HepG2 (cell line): ENCODE data around the gene EGR1. TPM values are rescaled to one million over a fixed set of nuclear protein-coding genes. Genes with fewer than 3 reads are reported as not detected.

Experiments
- ATAC-seq: fragments of 200-7000 bp; cut with Tn5 transposase; 3 replicates; pipeline ENCODE4 v1.9.1; 2020; ENCODE audit warnings: mild to moderate bottlenecking, moderate library complexity
- BruUV-seq: library from RNA; stranded (reverse); fragments of 400-500 nt; replicated peaks from 2 replicates; lab custom pipeline; 2021; lab: Mats Ljungman, UMichigan
- CTCF ChIA-PET: fragments of 300-600 bp; formaldehyde crosslinking; extraction: SDS; loops from one replicate; lab custom pipeline; 2021; ENCODE audit warnings: low total read pairs, inconsistent platforms, low intra/inter-chr PET ratio; lab: Yijun Ruan, JAX
- POLR2A ChIA-PET: fragments of 350-600 bp; sonication (Branson Sonifier 250); formaldehyde crosslinking; loops from one replicate; lab custom pipeline; 2020; ENCODE audit warnings: antibody characterized with exemption, inconsistent platforms; lab: Yijun Ruan, JAX
- DNase-seq: peaks from one replicate; pipeline ENCODE4 v3.0.0-alpha.2; 2015; ENCODE audit warnings: low spot score
- FAIRE-seq: peaks from 3 replicates; lab custom pipeline; 2011; peaks lifted over from hg19 to GRCh38; lab: Jason Lieb, UNC
- H2AFZ ChIP-seq: one replicate; pipeline ENCODE4 v1.6.1; 2011; ENCODE audit warnings: low read length, inconsistent platforms
- H3K27ac ChIP-seq: fragments of 300-600 bp; 3 replicates; pipeline ENCODE4 v1.8.0; 2011; ENCODE audit warnings: mixed run types, mild to moderate bottlenecking, mixed read lengths, low read length, inconsistent platforms; ENCODE audit not compliant: insufficient read depth; ENCODE audit errors: extremely low read length
- H3K27me3 ChIP-seq, 2 experiments: fragments of 200-600 bp in 1 of 2; 2 replicates in 1 of 2; 3 replicates in 1 of 2; pipeline versions ENCODE4 v1.6.0 to v1.8.0; 2011; ENCODE audit warnings: low read length in 2 of 2, mild to moderate bottlenecking in 2 of 2, moderate library complexity in 2 of 2, inconsistent platforms in 1 of 2; ENCODE audit not compliant: insufficient read depth in 2 of 2, control insufficient read depth in 1 of 2
- H3K36me3 ChIP-seq, 2 experiments: fragments of 200-600 bp in 1 of 2; replicated peaks in 1 of 2; 2 replicates in 1 of 2; 3 replicates in 1 of 2; pipeline versions ENCODE4 v1.5.1 to v1.8.0; 2011; ENCODE audit warnings: low read length in 2 of 2, inconsistent platforms in 1 of 2; ENCODE audit not compliant: insufficient read depth in 2 of 2, control insufficient read depth in 1 of 2
- H3K4me1 ChIP-seq: 2 replicates; pipeline ENCODE4 v1.5.1; 2012; ENCODE audit warnings: low read length, inconsistent platforms; ENCODE audit not compliant: insufficient read depth
- H3K4me2 ChIP-seq: 2 replicates; pipeline ENCODE4 v1.6.0; 2011; ENCODE audit warnings: low read depth, low read length, inconsistent platforms
- H3K4me3 ChIP-seq, 3 experiments: fragments of 200-600 bp in 1 of 3; sonication (generic), shearing (Covaris generic) in 1 of 3; replicated peaks in 1 of 3; 2 replicates each; pipeline ENCODE4 v1.5.1; 2011 to 2016; ENCODE audit warnings: low read length in 3 of 3, inconsistent platforms in 2 of 3, low read depth in 2 of 3, mild to moderate bottlenecking in 2 of 3, control low read depth in 1 of 3, mixed read lengths in 1 of 3; ENCODE audit not compliant: insufficient read depth in 1 of 3
- H3K79me2 ChIP-seq: one replicate; pipeline ENCODE4 v1.6.1; 2011; ENCODE audit warnings: low read length, inconsistent platforms; ENCODE audit not compliant: insufficient read depth
- H3K9ac ChIP-seq: 2 replicates; pipeline ENCODE4 v1.6.0; 2011; ENCODE audit warnings: mild to moderate bottlenecking, low read depth, low read length, inconsistent platforms; ENCODE audit not compliant: insufficient read depth
- H3K9me3 ChIP-seq: 2 replicates; pipeline ENCODE4 v1.5.1; 2012; ENCODE audit warnings: mild to moderate bottlenecking, low read length
- H4K20me1 ChIP-seq: 2 replicates; pipeline ENCODE4 v1.6.0; 2011; ENCODE audit warnings: inconsistent platforms, mild to moderate bottlenecking, low read length, moderate library complexity; ENCODE audit not compliant: insufficient read depth
- HNF4A ChIP-seq: sonication (generic); formaldehyde crosslinking; IDR thresholded peaks from 2 replicates; pipeline ENCODE4 v1.4.0; 2020; ENCODE audit warnings: missing genetic modification reagents
- JARID2 ChIP-seq: sonication (generic); formaldehyde crosslinking; IDR thresholded peaks from 2 replicates; pipeline ENCODE4 v1.8.1; 2023; ENCODE audit warnings: missing genetic modification reagents, inconsistent platforms; ENCODE audit not compliant: insufficient replicate concordance
- LCORL ChIP-seq, 2 experiments: fragments of 450-650 bp in 1 of 2; sonication (generic) in 1 of 2; formaldehyde crosslinking in 1 of 2; IDR thresholded peaks; 2 replicates each; pipeline versions ENCODE4 v1.5.0 to v1.6.1; 2017 to 2020; ENCODE audit warnings: antibody characterized with exemption in 1 of 2, missing genetic modification reagents in 1 of 2
- MAZ ChIP-seq, 2 experiments: sonication (generic) in 1 of 2; formaldehyde crosslinking in 1 of 2; IDR thresholded peaks; 2 replicates each; pipeline versions ENCODE4 v1.5.0 to v1.6.1; 2012 to 2020; ENCODE audit warnings: low read depth in 2 of 2, mild to moderate bottlenecking in 2 of 2, borderline replicate concordance in 1 of 2, improper control_type of control experiment in 1 of 2, low read length in 1 of 2, missing genetic modification reagents in 1 of 2, moderate library complexity in 1 of 2
- NRL ChIP-seq: sonication (generic); formaldehyde crosslinking; IDR thresholded peaks from 2 replicates; pipeline ENCODE4 v1.5.0; 2020; ENCODE audit warnings: missing genetic modification reagents, mild to moderate bottlenecking, moderate library complexity, borderline replicate concordance
- SRSF9 ChIP-seq: fragments of 200-400 bp; formaldehyde crosslinking; IDR thresholded peaks from 2 replicates; pipeline ENCODE4 v1.6.1; 2018; ENCODE audit warnings: borderline replicate concordance, mild to moderate bottlenecking, low read depth, low read length; ENCODE audit not compliant: insufficient read depth, poor library complexity, severe bottlenecking
- ZIK1 ChIP-seq: sonication (generic); formaldehyde crosslinking; IDR thresholded peaks from 2 replicates; pipeline ENCODE4 v1.5.0; 2020; ENCODE audit warnings: mild to moderate bottlenecking, low read depth, missing genetic modification reagents, borderline replicate concordance
- ZNF382 ChIP-seq: sonication (generic); formaldehyde crosslinking; IDR thresholded peaks from 2 replicates; pipeline ENCODE4 v1.5.0; 2020; ENCODE audit warnings: missing genetic modification reagents, mild to moderate bottlenecking, borderline replicate concordance
- ZNF556 ChIP-seq: sonication (generic); formaldehyde crosslinking; IDR thresholded peaks from 2 replicates; pipeline ENCODE4 v1.4.0; 2020; ENCODE audit warnings: mild to moderate bottlenecking, missing genetic modification reagents, borderline replicate concordance
- ZNF598 ChIP-seq: sonication (generic); formaldehyde crosslinking; IDR thresholded peaks from 2 replicates; pipeline ENCODE4 v1.5.1; 2020; ENCODE audit warnings: mild to moderate bottlenecking, missing genetic modification reagents, borderline replicate concordance
- ZNF678 ChIP-seq: sonication (generic); formaldehyde crosslinking; IDR thresholded peaks from 2 replicates; pipeline ENCODE4 v1.4.0; 2020; ENCODE audit warnings: mild to moderate bottlenecking, missing genetic modification reagents
- ZNF891 ChIP-seq: sonication (generic); formaldehyde crosslinking; IDR thresholded peaks from 2 replicates; pipeline ENCODE4 v1.5.0; 2020; ENCODE audit warnings: mild to moderate bottlenecking, missing genetic modification reagents
- WGBS: methylation state at CpG from one replicate; pipeline ENCODE4 v1.1.6; 2017; ENCODE audit warnings: low lambda C conversion rate; 5-methylcytosine and 5-hydroxymethylcytosine counted together
- in situ Hi-C: cut with HindIII; loops from 2 replicates; pipeline ENCODE4 v1.10.0; 2017; ENCODE audit warnings: low pct_unique_long_range_greater_than_20kb; ENCODE audit not compliant: extremely low pct_ligation_motif_present
- intact Hi-C: fragments of 100-400 bp; cut with micrococcal nuclease; formaldehyde crosslinking; loops from one replicate; pipeline ENCODE4 v1.10.0; 2022; ENCODE audit not compliant: unreplicated experiment
- polyA plus RNA-seq, 8 experiments: library from polyadenylated mRNA; depleted of rRNA in 3 of 8; stranded (reverse) in 7 of 8; unstranded in 1 of 8; fragments of >200 nt; fragmentation: Illumina TruSeq in 4 of 8; extraction: Trizol in 4 of 8; gene quantifications; 2 replicates each; pipeline versions ENCODE4 v1.2.1 to v1.2.3, GENCODE V29; 2011 to 2016; ENCODE audit warnings: low read depth in 4 of 8, missing spikeins in 1 of 8, mixed read lengths in 1 of 8; ENCODE audit not compliant: insufficient read depth in 1 of 8
- total RNA-seq, 5 experiments: library from RNA; depleted of rRNA; stranded (reverse); fragments of >200 nt; fragmentation: Illumina TruSeq; extraction: Trizol; gene quantifications; 2 replicates each; pipeline ENCODE4 v1.2.3, GENCODE V29; 2016; ENCODE audit warnings: low read depth in 1 of 5
- TF ChIP-seq, protein P1 (sequence below): sonication (generic); formaldehyde crosslinking; IDR thresholded peaks from 2 replicates; pipeline ENCODE4 v1.4.0; 2020; ENCODE audit warnings: mild to moderate bottlenecking, missing genetic modification reagents
- TF ChIP-seq, protein P2 (sequence below), 2 experiments: fragments of 450-650 bp in 1 of 2; sonication (generic) in 1 of 2; formaldehyde crosslinking; IDR thresholded peaks; 2 replicates each; pipeline versions ENCODE4 v1.5.0 to v1.8.0; 2020 to 2022; ENCODE audit warnings: mild to moderate bottlenecking in 1 of 2, missing genetic modification reagents in 1 of 2
- TF ChIP-seq, protein P3 (sequence below): sonication (generic); formaldehyde crosslinking; IDR thresholded peaks from 2 replicates; pipeline ENCODE4 v1.5.1; 2020; ENCODE audit warnings: missing genetic modification reagents, mild to moderate bottlenecking, borderline replicate concordance

Gene EGR1
- total and polyA plus RNA-seq, 2 of the 13 experiments (the other 11 are each of a cell fraction or from before 2014, with no cell fraction given): 4.1 to 4.5 TPM

DNA sequence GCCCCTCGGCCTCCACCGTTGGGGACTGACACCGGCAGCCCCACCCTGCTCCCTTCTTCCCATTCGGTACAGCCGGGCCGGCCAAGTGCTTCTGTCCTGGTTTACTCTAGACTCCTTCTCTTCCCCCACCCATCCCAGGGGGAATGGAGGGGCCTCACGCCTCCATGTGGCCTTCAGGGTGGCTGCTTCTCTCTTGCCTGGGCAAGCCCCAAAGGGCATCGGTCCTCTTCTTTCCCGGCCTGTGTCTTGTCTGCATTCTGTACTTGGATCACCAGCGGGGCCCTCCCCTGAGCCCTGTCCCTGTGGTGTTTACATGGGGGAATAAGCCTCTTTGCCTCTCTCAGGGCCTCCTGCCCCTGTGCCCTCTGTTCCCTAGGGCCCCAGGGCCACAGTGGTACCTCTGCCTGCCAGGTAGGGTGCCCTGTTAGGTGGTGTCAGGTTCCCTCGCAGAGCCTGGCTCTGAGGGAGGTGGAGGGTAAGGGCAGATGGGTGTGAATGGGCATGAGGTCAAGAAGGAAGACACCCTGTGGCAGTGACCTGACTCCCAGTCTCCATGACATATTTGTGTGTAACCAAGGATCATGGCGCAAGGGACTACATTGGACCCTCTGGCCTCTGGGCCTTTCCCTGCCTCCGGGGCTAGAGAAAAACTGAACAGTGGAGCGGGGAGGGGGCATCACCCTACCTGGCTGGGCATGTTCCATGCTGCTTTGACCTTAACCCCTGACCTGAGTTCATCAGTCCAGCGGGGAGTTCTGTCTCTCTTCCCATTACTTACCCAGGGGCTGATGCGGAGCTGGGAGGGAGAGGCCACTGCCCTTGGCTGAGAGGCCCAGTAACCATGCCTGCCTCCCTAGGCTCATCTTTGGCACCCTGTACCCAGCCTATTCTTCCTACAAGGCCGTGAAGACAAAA is 24.9 kb upstream of the EGR1 start:
- BruUV-seq: no TSS peak
- DNase-seq (no peak), ATAC-seq (peak; percentile 32), FAIRE-seq (no peak)
- peak overlapping the region; percentile 68 to 77 (median 76) for H3K4me3 ChIP-seq
- no peaks in the 10 kb centered on the region; a peak in 1 of 5 replicates for H3K27me3 ChIP-seq
- in situ Hi-C loops (loop anchor here (10.0 kb wide), 1 partner anchor 64 kb away; no protein-coding TSS in a partner anchor), intact Hi-C loops (no loop called here)
- H4K20me1 ChIP-seq: no peaks in the 10 kb centered on the region
- WGBS: 26% methylated on average over 15 of the region's 17 CpGs
- H2AFZ ChIP-seq: peak overlapping the region; percentile 78
- H3K27ac ChIP-seq: no peak overlapping the region
- H3K9me3 ChIP-seq: no peaks in the 10 kb centered on the region
- H3K4me1 ChIP-seq: peaks cover 50% of the 10 kb centered on the region
- H3K36me3 ChIP-seq: peaks cover 2 to 7% of the 10 kb centered on the region in 2 experiments
- H3K9ac ChIP-seq: peak overlapping the region; percentile 49
- H3K4me2 ChIP-seq: peak overlapping the region; percentile 99
- no peaks in the 10 kb centered on the region for H3K79me2 ChIP-seq
- ChIA-PET CTCF (no interaction called here), POLR2A (interaction anchor here (1.3 kb wide), 1 partner anchor 25 kb away, joined by 3 read pairs; the partner anchor contains the start of gene EGR1)
- TF ChIP-seq ZNF556 (0 out of 2 replicates have a peak, but pooled peaks have one; percentile 8), NRL (CRISPR knock-in tag) (peak; percentile 44; the same call in 1 of the 2 replicates), LCORL (IDR thresholded peaks at IDR 0.05) (no peak), LCORL (CRISPR knock-in tag; IDR thresholded peaks at IDR 0.05) (peak; percentile 19; the same call in 1 of the 2 replicates), ZNF382 (no peak), ZNF598 (CRISPR knock-in tag) (peak; percentile 78; the same call in 1 of the 2 replicates), HNF4A (CRISPR knock-in tag) (no peak), ZNF891 (CRISPR knock-in tag) (peak; percentile 77), JARID2 (CRISPR knock-in tag) (no peak), ZNF678 (no peak), MAZ (IDR thresholded peaks at IDR 0.05; ENCODE audit: borderline replicate concordance, low read depth, low read length) (no peak), MAZ (CRISPR knock-in tag; IDR thresholded peaks at IDR 0.05; ENCODE audit: low read depth) (0 out of 2 replicates have a peak, but pooled peaks have one; percentile 19), SRSF9 (no peak), ZIK1 (CRISPR knock-in tag) (no peak)
- TF ChIP-seq, protein P1, sequence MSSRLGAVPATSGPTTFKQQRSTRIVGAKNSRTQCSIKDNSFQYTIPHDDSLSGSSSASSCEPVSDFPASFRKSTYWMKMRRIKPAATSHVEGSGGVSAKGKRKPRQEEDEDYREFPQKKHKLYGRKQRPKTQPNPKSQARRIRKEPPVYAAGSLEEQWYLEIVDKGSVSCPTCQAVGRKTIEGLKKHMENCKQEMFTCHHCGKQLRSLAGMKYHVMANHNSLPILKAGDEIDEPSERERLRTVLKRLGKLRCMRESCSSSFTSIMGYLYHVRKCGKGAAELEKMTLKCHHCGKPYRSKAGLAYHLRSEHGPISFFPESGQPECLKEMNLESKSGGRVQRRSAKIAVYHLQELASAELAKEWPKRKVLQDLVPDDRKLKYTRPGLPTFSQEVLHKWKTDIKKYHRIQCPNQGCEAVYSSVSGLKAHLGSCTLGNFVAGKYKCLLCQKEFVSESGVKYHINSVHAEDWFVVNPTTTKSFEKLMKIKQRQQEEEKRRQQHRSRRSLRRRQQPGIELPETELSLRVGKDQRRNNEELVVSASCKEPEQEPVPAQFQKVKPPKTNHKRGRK (CRISPR knock-in tag): no peak
- TF ChIP-seq, protein P2, sequence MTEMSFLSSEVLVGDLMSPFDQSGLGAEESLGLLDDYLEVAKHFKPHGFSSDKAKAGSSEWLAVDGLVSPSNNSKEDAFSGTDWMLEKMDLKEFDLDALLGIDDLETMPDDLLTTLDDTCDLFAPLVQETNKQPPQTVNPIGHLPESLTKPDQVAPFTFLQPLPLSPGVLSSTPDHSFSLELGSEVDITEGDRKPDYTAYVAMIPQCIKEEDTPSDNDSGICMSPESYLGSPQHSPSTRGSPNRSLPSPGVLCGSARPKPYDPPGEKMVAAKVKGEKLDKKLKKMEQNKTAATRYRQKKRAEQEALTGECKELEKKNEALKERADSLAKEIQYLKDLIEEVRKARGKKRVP (CRISPR knock-in tag; IDR thresholded peaks at IDR 0.05): no peak
- TF ChIP-seq, protein P3, sequence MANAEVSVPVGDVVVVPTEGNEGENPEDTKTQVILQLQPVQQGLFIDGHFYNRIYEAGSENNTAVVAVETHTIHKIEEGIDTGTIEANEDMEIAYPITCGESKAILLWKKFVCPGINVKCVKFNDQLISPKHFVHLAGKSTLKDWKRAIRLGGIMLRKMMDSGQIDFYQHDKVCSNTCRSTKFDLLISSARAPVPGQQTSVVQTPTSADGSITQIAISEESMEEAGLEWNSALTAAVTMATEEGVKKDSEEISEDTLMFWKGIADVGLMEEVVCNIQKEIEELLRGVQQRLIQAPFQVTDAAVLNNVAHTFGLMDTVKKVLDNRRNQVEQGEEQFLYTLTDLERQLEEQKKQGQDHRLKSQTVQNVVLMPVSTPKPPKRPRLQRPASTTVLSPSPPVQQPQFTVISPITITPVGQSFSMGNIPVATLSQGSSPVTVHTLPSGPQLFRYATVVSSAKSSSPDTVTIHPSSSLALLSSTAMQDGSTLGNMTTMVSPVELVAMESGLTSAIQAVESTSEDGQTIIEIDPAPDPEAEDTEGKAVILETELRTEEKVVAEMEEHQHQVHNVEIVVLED (CRISPR knock-in tag): 0 out of 2 replicates have a peak, but pooled peaks have one; percentile 17
